ENCODE data around the gene PPP1R2B.

The PPP1R2B gene

GRCh38 chr5:156819537-156819936 is 30.6 kb upstream of the PPP1R2B start:
- Histone ChIP-seq H3K9me3 (ENCODE audit: severe bottlenecking) (no peaks in the 10 kb centered on the region), H3K27me3 (ENCODE audit: insufficient read depth, low read depth, severe bottlenecking) (no peaks in the 10 kb centered on the region), H3K36me3 (no peaks in the 10 kb centered on the region), H3K27ac (no peak overlapping the region), H3K4me3 (ENCODE audit: low read depth, low read length) (no peak overlapping the region)
- DNase-seq: no peak
- no peak for TF ChIP-seq CTCF (IDR thresholded peaks at IDR 0.05; ENCODE audit: low read depth, low read length)

GRCh38 chr5:156819967-156820581 is 30.0 kb upstream of the PPP1R2B start:
- Histone ChIP-seq H3K4me3 (ENCODE audit: low read depth, low read length) (no peak overlapping the region), H3K36me3 (no peaks in the 10 kb centered on the region), H3K9me3 (ENCODE audit: severe bottlenecking) (no peaks in the 10 kb centered on the region), H3K27me3 (ENCODE audit: insufficient read depth, low read depth, severe bottlenecking) (no peaks in the 10 kb centered on the region), H3K27ac (no peak overlapping the region)
- no peak for TF ChIP-seq CTCF (IDR thresholded peaks at IDR 0.05; ENCODE audit: low read depth, low read length)
- DNase-seq: peak; percentile 32

GRCh38 chr5:156824241-156824640 is 25.9 kb upstream of the PPP1R2B start:
- DNase-seq: no peak
- no peaks in the 10 kb centered on the region for H3K27me3 ChIP-seq (ENCODE audit: insufficient read depth, low read depth, severe bottlenecking)
- TF ChIP-seq CTCF (IDR thresholded peaks at IDR 0.05; ENCODE audit: low read depth, low read length): no peak
- H3K27ac ChIP-seq: no peak overlapping the region
- no peaks in the 10 kb centered on the region for H3K36me3 ChIP-seq
- H3K9me3 ChIP-seq (ENCODE audit: severe bottlenecking): no peaks in the 10 kb centered on the region
- no peak overlapping the region for H3K4me3 ChIP-seq (ENCODE audit: low read depth, low read length)

GRCh38 chr5:156824800-156825199 is 25.3 kb upstream of the PPP1R2B start:
- TF ChIP-seq CTCF (IDR thresholded peaks at IDR 0.05; ENCODE audit: low read depth, low read length): peak; percentile 60
- no peak overlapping the region for H3K27ac ChIP-seq
- peak; percentile 16 for DNase-seq
- no peak overlapping the region for H3K4me3 ChIP-seq (ENCODE audit: low read depth, low read length)
- no peaks in the 10 kb centered on the region for H3K27me3 ChIP-seq (ENCODE audit: insufficient read depth, low read depth, severe bottlenecking)
- H3K36me3 ChIP-seq: no peaks in the 10 kb centered on the region
- no peaks in the 10 kb centered on the region for H3K9me3 ChIP-seq (ENCODE audit: severe bottlenecking)

GRCh38 chr5:156825688-156826087 is 24.4 kb upstream of the PPP1R2B start:
- Histone ChIP-seq H3K4me3 (ENCODE audit: low read depth, low read length) (no peak overlapping the region), H3K36me3 (no peaks in the 10 kb centered on the region), H3K9me3 (ENCODE audit: severe bottlenecking) (no peaks in the 10 kb centered on the region), H3K27ac (no peak overlapping the region), H3K27me3 (ENCODE audit: insufficient read depth, low read depth, severe bottlenecking) (no peaks in the 10 kb centered on the region)
- DNase-seq: no peak
- TF ChIP-seq CTCF (IDR thresholded peaks at IDR 0.05; ENCODE audit: low read depth, low read length): no peak

GRCh38 chr5:156826150-156826549 is 23.9 kb upstream of the PPP1R2B start:
- Histone ChIP-seq H3K27me3 (ENCODE audit: insufficient read depth, low read depth, severe bottlenecking) (no peaks in the 10 kb centered on the region), H3K9me3 (ENCODE audit: severe bottlenecking) (no peaks in the 10 kb centered on the region), H3K4me3 (ENCODE audit: low read depth, low read length) (no peak overlapping the region), H3K27ac (no peak overlapping the region), H3K36me3 (no peaks in the 10 kb centered on the region)
- DNase-seq: no peak
- TF ChIP-seq CTCF (IDR thresholded peaks at IDR 0.05; ENCODE audit: low read depth, low read length): no peak

Data from WERI-Rb-1 (cell line).